B cell (primary cell): ENCODE data around the gene LIPA.
A peak's percentile ranks its signal among the peaks of the same experiment; 100 is the strongest.

ENCODE experiments used
- CTCF ChIP-seq: fragments of 200-600 bp; IDR thresholded peaks from one replicate; pipeline ENCODE4 v1.8.0; 2022; ENCODE audit warnings: antibody characterized with exemption, mild to moderate bottlenecking
- EZH2 ChIP-seq: IDR thresholded peaks from 2 replicates; pipeline ENCODE4 v1.6.1; 2012; ENCODE audit warnings: borderline replicate concordance, low read depth, mild to moderate bottlenecking, moderate library complexity, low read length; ENCODE audit not compliant: insufficient read depth, poor library complexity, severe bottlenecking

- TF ChIP-seq CTCF (no peak), EZH2 (peak; percentile 7)
Observed at GRCh38 chr10:89206402-89207180, 45.0 kb downstream of the LIPA start.
